Ectodermal cell (in vitro differentiated cells): ENCODE measurements around the gene GPC6.

Source experiments
- H3K27ac ChIP-seq: 2 replicates; pipeline ENCODE4 v1.7.0; 2013; ENCODE audit warnings: mild to moderate bottlenecking, low read depth, low read length; ENCODE audit not compliant: insufficient read depth, poor library complexity, severe bottlenecking
- H3K27me3 ChIP-seq: 2 replicates; pipeline ENCODE4 v1.7.0; 2013; ENCODE audit warnings: mild to moderate bottlenecking, low read length; ENCODE audit not compliant: insufficient read depth, control insufficient read depth, poor library complexity, severe bottlenecking
- H3K36me3 ChIP-seq: one replicate; pipeline ENCODE4 v1.7.0; 2013; ENCODE audit warnings: low read length; ENCODE audit not compliant: control insufficient read depth, insufficient read depth
- H3K4me1 ChIP-seq: one replicate; pipeline ENCODE4 v1.7.0; 2013; ENCODE audit warnings: low read length; ENCODE audit not compliant: control insufficient read depth, insufficient read depth
- H3K4me3 ChIP-seq: 2 replicates; pipeline ENCODE4 v1.7.0; 2013; ENCODE audit warnings: low read depth, low read length, control low read depth; ENCODE audit not compliant: insufficient read depth
- H3K9me3 ChIP-seq: 2 replicates; pipeline ENCODE4 v1.7.0; 2013; ENCODE audit warnings: mild to moderate bottlenecking, low read length, moderate library complexity; ENCODE audit not compliant: control insufficient read depth
- WGBS, 2 experiments: methylation state at CpG; one replicate each; pipeline ENCODE4 v1.1.7; 2013; ENCODE audit warnings: missing lambda C conversion rate in 2 of 2; 5-methylcytosine and 5-hydroxymethylcytosine counted together

GPC6 gene

GRCh38 chr13:94120878-94121277 lies 894.3 kb downstream of the GPC6 start:
- H3K27me3 ChIP-seq = no peaks in the 10 kb centered on the region
- no peak overlapping the region for H3K27ac ChIP-seq
- H3K4me1 ChIP-seq = no peaks in the 10 kb centered on the region
- H3K4me3 ChIP-seq = no peak overlapping the region
- H3K9me3 ChIP-seq = no peaks in the 10 kb centered on the region
- H3K36me3 ChIP-seq = no peaks in the 10 kb centered on the region
- WGBS, 2 experiments = 80 to 87% methylated on average over 2 of the region's 2 CpGs

- Histone ChIP-seq H3K27ac (no peak overlapping the region), H3K36me3 (no peaks in the 10 kb centered on the region), H3K4me1 (no peaks in the 10 kb centered on the region), H3K27me3 (no peaks in the 10 kb centered on the region), H3K4me3 (no peak overlapping the region), H3K9me3 (no peaks in the 10 kb centered on the region)
- WGBS, 2 experiments = 92 to 100% methylated on average over 1 of the region's 1 CpG
These were observed 895.1 kb downstream of the GPC6 start for GRCh38 chr13:94121686-94122085.

GRCh38 chr13:94122300-94122915 lies 895.8 kb downstream of the GPC6 start:
- WGBS, 2 experiments = 91 to 93% methylated on average over 2 to 3 of the region's 4 CpGs
- H3K9me3 ChIP-seq = no peaks in the 10 kb centered on the region
- no peaks in the 10 kb centered on the region for H3K4me1 ChIP-seq
- H3K4me3 ChIP-seq = no peak overlapping the region
- no peaks in the 10 kb centered on the region for H3K27me3 ChIP-seq
- H3K27ac ChIP-seq = no peak overlapping the region
- H3K36me3 ChIP-seq = no peaks in the 10 kb centered on the region

- WGBS, 2 experiments = 86 to 100% methylated on average over 1 of the region's 1 CpG
These were observed 897.0 kb downstream of the GPC6 start for GRCh38 chr13:94123557-94123956.

GRCh38 chr13:94128430-94128829 lies 901.8 kb downstream of the GPC6 start:
- Histone ChIP-seq H3K27ac (no peak overlapping the region), H3K4me1 (no peaks in the 10 kb centered on the region), H3K9me3 (no peaks in the 10 kb centered on the region), H3K4me3 (no peak overlapping the region), H3K36me3 (no peaks in the 10 kb centered on the region), H3K27me3 (no peaks in the 10 kb centered on the region)
- 85 to 88% methylated on average over 4 of the region's 4 CpGs for WGBS, 2 experiments

More at GRCh38 chr13:94123557-94123956, 897.0 kb downstream of the GPC6 start:
- Histone ChIP-seq H3K27ac (no peak overlapping the region), H3K4me1 (no peaks in the 10 kb centered on the region), H3K27me3 (no peaks in the 10 kb centered on the region), H3K4me3 (no peak overlapping the region), H3K36me3 (no peaks in the 10 kb centered on the region), H3K9me3 (no peaks in the 10 kb centered on the region)

- Histone ChIP-seq H3K36me3 (no peaks in the 10 kb centered on the region), H3K9me3 (no peaks in the 10 kb centered on the region), H3K4me3 (no peak overlapping the region), H3K4me1 (no peaks in the 10 kb centered on the region), H3K27ac (no peak overlapping the region), H3K27me3 (no peaks in the 10 kb centered on the region)
- WGBS, 2 experiments = 96 to 98% methylated on average over 2 of the region's 2 CpGs
These were observed 902.9 kb downstream of the GPC6 start for GRCh38 chr13:94129490-94129894.

- no peak overlapping the region for H3K27ac ChIP-seq
- H3K27me3 ChIP-seq = peaks cover 14% of the 10 kb centered on the region
- no peaks in the 10 kb centered on the region for H3K9me3 ChIP-seq
- no peak overlapping the region for H3K4me3 ChIP-seq
- H3K4me1 ChIP-seq = no peaks in the 10 kb centered on the region
- WGBS, 2 experiments = 90 to 94% methylated on average over 4 of the region's 4 CpGs
- H3K36me3 ChIP-seq = no peaks in the 10 kb centered on the region
These were observed 912.2 kb downstream of the GPC6 start for GRCh38 chr13:94138831-94139230.

- Histone ChIP-seq H3K27me3 (peaks cover 20% of the 10 kb centered on the region), H3K4me1 (no peaks in the 10 kb centered on the region), H3K36me3 (no peaks in the 10 kb centered on the region), H3K4me3 (no peak overlapping the region), H3K27ac (no peak overlapping the region), H3K9me3 (no peaks in the 10 kb centered on the region)
- WGBS, 2 experiments = 88 to 100% methylated on average over 1 of the region's 1 CpG
These were observed 912.9 kb downstream of the GPC6 start for GRCh38 chr13:94139393-94139995.

GRCh38 chr13:94140027-94140426 lies 913.4 kb downstream of the GPC6 start:
- Histone ChIP-seq H3K4me1 (no peaks in the 10 kb centered on the region), H3K4me3 (no peak overlapping the region), H3K27me3 (peaks cover 25% of the 10 kb centered on the region), H3K36me3 (no peaks in the 10 kb centered on the region), H3K9me3 (no peaks in the 10 kb centered on the region), H3K27ac (no peak overlapping the region)
- 8 to 20% methylated on average over 1 to 2 of the region's 2 CpGs for WGBS, 2 experiments

- H3K27ac ChIP-seq = no peak overlapping the region
- H3K9me3 ChIP-seq = no peaks in the 10 kb centered on the region
- 54 to 58% methylated on average over 2 of the region's 2 CpGs for WGBS, 2 experiments
- H3K36me3 ChIP-seq = no peaks in the 10 kb centered on the region
- H3K4me3 ChIP-seq = no peak overlapping the region
- no peaks in the 10 kb centered on the region for H3K4me1 ChIP-seq
- peaks cover 27% of the 10 kb centered on the region for H3K27me3 ChIP-seq
These were observed 913.9 kb downstream of the GPC6 start for GRCh38 chr13:94140511-94140910.
